ENCODE results near the gene MST1.

The MST1 gene

DNA sequence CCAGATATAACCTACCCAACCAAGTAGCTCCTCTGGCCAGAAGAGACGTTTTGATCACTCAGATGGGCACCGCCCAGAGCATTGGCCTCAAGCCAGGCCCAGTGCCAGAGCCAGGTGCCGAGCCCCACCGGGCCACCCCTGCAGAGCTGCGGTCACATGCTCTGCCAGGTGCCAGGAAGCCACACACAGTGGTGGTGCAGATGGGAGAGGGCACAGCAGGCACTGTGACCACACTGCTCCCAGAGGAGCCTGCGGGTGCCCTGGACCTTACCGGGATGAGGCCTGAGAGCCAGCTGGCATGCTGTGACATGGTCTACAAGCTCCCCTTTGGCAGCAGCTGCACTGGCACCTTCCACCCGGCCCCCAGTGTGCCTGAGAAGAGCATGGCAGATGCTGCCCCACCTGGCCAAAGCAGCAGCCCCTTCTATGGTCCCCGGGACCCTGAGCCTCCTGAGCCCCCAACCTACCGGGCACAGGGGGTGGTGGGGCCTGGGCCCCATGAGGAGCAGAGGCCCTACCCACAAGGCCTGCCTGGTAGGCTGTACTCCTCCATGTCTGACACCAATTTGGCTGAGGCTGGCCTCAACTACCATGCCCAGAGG lies 34.2 kb downstream of the MST1 start:
- no peak for DNase-seq

- no peak for DNase-seq
These were observed 35.0 kb downstream of the MST1 start for GRCh38 chr3:49654176-49654825.

GRCh38 chr3:49653621-49654020 lies 35.7 kb downstream of the MST1 start:
- no peak for DNase-seq

GRCh38 chr3:49652903-49653415 lies 36.3 kb downstream of the MST1 start:
- no peak for DNase-seq

DNA sequence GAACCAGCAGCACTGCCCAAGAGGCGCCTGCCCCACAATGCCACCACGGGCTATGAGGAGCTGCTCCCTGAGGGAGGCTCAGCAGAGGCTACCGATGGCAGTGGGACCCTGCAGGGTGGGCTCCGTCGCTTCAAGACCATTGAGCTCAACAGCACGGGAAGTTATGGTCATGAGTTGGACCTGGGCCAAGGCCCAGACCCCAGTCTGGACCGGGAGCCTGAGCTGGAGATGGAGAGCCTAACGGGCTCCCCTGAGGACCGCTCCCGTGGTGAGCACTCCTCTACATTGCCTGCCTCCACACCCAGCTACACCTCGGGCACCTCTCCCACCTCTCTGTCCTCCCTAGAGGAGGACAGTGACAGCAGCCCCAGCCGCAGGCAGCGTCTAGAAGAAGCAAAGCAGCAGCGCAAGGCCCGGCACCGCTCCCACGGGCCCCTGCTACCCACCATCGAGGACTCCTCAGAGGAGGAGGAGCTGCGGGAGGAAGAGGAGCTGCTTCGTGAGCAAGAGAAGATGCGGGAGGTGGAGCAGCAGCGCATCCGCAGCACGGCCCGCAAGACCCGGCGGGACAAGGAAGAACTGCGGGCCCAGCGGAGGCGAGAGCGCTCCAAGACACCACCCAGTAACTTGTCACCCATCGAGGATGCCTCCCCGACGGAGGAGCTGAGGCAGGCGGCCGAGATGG lies 36.9 kb downstream of the MST1 start:
- DNase-seq = no peak

DNA sequence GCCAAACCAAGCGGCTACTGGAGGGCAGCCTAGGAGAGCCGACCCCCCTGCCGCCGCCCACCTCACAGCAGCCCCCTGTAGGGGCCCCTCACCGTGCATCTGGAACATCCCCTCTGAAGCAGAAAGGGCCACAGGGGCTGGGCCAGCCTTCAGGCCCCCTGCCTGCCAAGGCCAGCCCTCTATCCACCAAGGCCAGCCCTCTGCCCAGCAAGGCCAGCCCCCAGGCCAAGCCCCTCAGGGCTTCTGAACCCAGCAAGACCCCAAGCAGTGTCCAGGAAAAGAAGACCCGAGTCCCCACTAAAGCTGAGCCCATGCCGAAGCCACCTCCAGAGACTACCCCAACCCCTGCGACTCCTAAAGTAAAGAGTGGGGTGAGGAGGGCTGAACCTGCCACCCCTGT lies 38.6 kb downstream of the MST1 start:
- no peak for DNase-seq

DNA sequence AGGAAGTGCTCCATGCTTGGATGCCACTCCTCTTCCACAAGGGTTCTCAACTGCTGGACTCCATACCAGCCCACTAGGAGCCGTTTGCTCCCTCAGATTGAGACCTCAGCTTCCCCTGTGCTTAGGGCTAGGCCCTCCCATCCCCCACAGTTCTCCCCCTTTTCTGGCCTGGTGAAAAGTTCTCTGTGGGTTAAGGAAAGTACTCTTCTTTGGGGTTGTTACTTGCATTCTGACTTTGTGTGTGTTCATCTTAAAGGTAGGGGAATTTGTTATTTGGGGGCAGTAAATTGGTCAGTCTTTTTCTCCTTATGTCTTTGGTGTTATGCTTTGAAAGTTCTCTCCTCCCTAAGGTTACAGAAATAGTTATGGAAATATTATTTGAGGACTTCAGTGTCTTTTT lies 39.1 kb downstream of the MST1 start:
- DNase-seq = no peak

GRCh38 chr3:49649576-49649975 lies 39.7 kb downstream of the MST1 start:
- DNase-seq = no peak

GRCh38 chr3:49648354-49649019 lies 40.8 kb downstream of the MST1 start:
- no peak for DNase-seq

- no peak for DNase-seq
These were observed 41.5 kb downstream of the MST1 start for GRCh38 chr3:49647741-49648140.

- no peak for DNase-seq
These were observed 43.0 kb downstream of the MST1 start for GRCh38 chr3:49646236-49646635.

- no peak for DNase-seq
These were observed 44.6 kb downstream of the MST1 start for GRCh38 chr3:49644684-49645083.

DNA sequence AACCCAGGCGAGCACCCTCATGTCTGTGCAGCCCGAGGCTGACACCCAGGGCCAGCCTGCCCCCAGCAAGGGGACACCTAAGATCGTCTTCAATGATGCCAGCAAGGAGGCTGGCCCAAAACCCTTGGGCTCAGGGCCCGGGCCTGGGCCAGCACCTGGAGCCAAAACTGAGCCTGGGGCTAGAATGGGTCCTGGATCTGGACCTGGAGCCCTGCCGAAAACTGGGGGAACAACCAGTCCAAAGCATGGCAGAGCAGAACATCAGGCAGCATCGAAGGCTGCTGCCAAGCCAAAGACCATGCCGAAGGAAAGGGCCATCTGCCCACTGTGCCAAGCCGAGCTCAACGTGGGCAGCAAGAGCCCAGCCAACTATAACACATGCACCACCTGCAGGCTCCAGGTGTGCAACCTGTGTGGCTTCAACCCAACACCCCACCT lies 46.5 kb downstream of the MST1 start:
- DNase-seq = no peak

- no peak for DNase-seq
These were observed 47.2 kb downstream of the MST1 start for GRCh38 chr3:49641921-49642707.

- DNase-seq = no peak
These were observed 48.0 kb downstream of the MST1 start for GRCh38 chr3:49641292-49641691.

GRCh38 chr3:49639551-49639950 lies 49.7 kb downstream of the MST1 start:
- no peak for DNase-seq

DNA sequence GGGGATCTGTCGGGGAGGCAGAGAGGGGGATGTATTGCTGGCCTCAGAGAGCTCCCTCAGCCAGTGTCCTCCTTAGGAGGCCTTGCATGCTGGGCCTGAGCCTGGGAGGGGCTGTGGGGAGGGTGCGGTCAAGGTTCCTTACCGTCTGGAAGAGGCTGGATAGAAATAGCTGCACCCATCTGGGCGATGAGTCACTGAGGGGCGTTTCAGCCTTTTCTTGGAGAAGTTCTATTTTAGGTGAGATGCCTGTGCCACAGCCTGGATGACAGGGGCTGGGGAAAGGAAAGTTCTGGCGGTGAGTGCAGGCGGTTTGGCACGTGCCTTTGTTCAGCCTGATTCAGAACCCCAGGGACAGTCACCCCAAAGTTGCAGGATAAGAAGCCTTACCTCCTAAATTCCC lies 50.8 kb downstream of the MST1 start:
- DNase-seq = no peak

GRCh38 chr3:49636883-49637609 lies 52.2 kb downstream of the MST1 start:
- DNase-seq = no peak

DNA sequence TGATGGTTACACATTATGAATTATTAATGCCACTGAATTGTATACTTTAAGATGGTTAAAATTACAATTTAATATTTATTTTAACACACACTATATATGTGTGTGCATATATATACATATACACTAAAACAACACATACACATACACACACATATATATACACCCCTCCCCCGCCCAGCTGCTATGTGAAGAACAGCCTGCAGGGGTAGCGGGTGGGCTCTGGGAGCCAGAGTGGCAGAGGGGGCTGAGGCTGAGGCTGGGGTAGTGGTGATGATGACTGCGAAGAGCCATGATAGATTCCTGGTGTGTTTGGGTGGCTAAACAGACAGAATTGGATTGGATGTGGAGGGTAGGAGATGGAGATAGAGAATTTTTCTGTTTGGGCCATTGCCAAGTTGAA lies 54.5 kb downstream of the MST1 start:
- DNase-seq = no peak
